Sigmoid colon (tissue), 7 donors: ENCODE data around the gene TPST2. TPM values are rescaled to one million over a fixed set of nuclear protein-coding genes. Genes with fewer than 3 reads are reported as not detected.

ENCODE experiments used
- DNase-seq: peaks from one replicate; pipeline ENCODE4 v3.0.0-alpha.2; 2019
- H3K27ac ChIP-seq, 4 donors: fragments of 200-600 bp; sonication (generic); one replicate each; pipeline ENCODE4 v1.5.1; 2016 to 2019; ENCODE audit warnings: mild to moderate bottlenecking in 1 of 4
- H3K27me3 ChIP-seq, 3 donors: fragments of 200-600 bp; sonication (generic); one replicate each; pipeline ENCODE4 v1.5.1; 2019; ENCODE audit warnings: mild to moderate bottlenecking in 1 of 3
- H3K36me3 ChIP-seq, 4 donors: fragments of 200-600 bp; sonication (generic); one replicate each; pipeline ENCODE4 v1.5.1; 2016 to 2019
- H3K4me1 ChIP-seq, 4 donors: fragments of 200-600 bp; sonication (generic); one replicate each; pipeline ENCODE4 v1.5.1; 2017 to 2019
- H3K4me3 ChIP-seq, 4 donors: fragments of 200-600 bp; sonication (generic); one replicate each; pipeline ENCODE4 v1.5.1; 2017 to 2019; ENCODE audit warnings: mild to moderate bottlenecking in 2 of 4, moderate library complexity in 1 of 4
- H3K9me3 ChIP-seq, 4 donors: fragments of 200-600 bp in 3 of 4; sonication (generic) in 3 of 4; one replicate each; pipeline versions ENCODE4 v1.5.1 to v1.6.1; 2013 to 2019
- EP300 ChIP-seq, 4 donors: sonication (generic); formaldehyde crosslinking; IDR thresholded peaks; one replicate each; pipeline ENCODE4 v1.6.1; 2017; ENCODE audit warnings: antibody characterized with exemption in 4 of 4
- POLR2A ChIP-seq, 2 donors: fragments of 450-650 bp; IDR thresholded peaks; one replicate each; pipeline ENCODE4 v1.6.1; 2016; ENCODE audit warnings: antibody characterized with exemption in 2 of 2, mild to moderate bottlenecking in 2 of 2, moderate library complexity in 2 of 2
- POLR2AphosphoS5 ChIP-seq, 4 donors: sonication (generic); formaldehyde crosslinking; IDR thresholded peaks; one replicate each; pipeline ENCODE4 v1.6.1; 2017; ENCODE audit warnings: antibody characterized with exemption in 4 of 4
- WGBS, 2 donors: extraction: QIAGEN DNeasy Blood & Tissue Kit; methylation state at CpG; one replicate each; pipeline ENCODE4 v1.1.7; 2013; 5-methylcytosine and 5-hydroxymethylcytosine counted together
- intact Hi-C: fragments of 100-400 bp; cut with DNase I; formaldehyde crosslinking; loops from one replicate; pipeline ENCODE4 v1.15.1; 2023
- polyA plus RNA-seq, 3 donors: library from polyadenylated mRNA; stranded (reverse); fragments of 200-250 nt; gene quantifications; one replicate each; pipeline ENCODE4 v1.2.3, GENCODE V29; 2013
- total RNA-seq, 4 donors: library from RNA; depleted of rRNA; stranded (reverse); fragments of >200 nt; gene quantifications; one replicate each; pipeline ENCODE4 v1.1.0, GENCODE V29; 2016
- TF ChIP-seq, protein P1 (sequence below), 4 experiments: fragments of 450-650 bp in 3 of 4; fragments of 200-600 bp in 1 of 4; IDR thresholded peaks; one replicate each; pipeline ENCODE4 v1.5.1; 2016 to 2019; ENCODE audit warnings: antibody characterized with exemption in 4 of 4, mild to moderate bottlenecking in 3 of 4, moderate library complexity in 2 of 4
- donor health status: healthy with polysubstance abuse.
- donor health status: Bipolar disorder and iron deficiency.
- donor health status: healthy.

The TPST2 gene
- total and polyA plus RNA-seq, 7 donors, result 5.1 to 24.3 (median 15.9) TPM

DNA sequence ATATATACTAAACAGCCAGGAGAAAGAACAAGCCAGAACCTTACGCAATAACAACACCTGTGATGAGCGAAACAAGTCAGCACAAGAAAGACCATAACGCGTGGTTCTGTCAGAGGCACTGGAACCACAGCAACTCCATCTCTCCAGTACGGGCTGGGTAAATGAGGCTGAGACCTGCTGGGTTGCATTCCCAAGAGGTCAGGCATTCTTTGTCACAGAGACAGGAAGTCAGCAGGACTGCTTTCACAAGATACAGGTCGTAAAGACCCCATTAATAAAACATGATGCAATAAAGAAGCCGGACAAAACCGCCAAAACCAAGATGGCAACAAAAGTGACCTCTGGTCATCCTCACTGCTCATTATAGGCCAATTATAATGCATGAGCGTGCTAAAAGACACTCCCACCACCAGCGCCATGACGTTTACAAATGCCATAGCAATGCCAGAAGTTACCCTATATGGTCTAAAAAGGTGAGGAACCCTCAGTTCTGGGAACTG lies 21.7 kb downstream of the TPST2 start:
- intact Hi-C loops, result no loop called here

DNA sequence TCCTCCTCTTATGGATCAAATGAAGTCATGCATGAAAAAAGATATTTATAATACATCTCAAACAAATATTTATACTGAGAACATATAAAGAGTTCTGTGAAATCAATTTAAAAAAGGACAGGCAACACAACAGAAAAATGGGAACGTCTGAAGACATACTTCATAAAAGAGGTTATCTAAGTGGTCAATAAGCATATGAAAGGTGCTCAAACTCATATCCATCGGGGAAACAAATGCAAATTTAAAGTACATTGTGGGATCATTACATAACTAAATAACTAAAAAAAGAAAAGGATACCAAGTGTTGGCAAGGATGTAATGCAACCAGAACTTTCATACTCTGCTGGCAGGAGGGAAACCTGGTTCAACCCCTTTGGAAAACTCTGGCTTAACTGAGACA lies 22.3 kb downstream of the TPST2 start:
- peaks cover 0 to 3% (median 0%) of the 10 kb centered on the region in 4 donors for H3K4me1 ChIP-seq
- TF ChIP-seq, protein P1, sequence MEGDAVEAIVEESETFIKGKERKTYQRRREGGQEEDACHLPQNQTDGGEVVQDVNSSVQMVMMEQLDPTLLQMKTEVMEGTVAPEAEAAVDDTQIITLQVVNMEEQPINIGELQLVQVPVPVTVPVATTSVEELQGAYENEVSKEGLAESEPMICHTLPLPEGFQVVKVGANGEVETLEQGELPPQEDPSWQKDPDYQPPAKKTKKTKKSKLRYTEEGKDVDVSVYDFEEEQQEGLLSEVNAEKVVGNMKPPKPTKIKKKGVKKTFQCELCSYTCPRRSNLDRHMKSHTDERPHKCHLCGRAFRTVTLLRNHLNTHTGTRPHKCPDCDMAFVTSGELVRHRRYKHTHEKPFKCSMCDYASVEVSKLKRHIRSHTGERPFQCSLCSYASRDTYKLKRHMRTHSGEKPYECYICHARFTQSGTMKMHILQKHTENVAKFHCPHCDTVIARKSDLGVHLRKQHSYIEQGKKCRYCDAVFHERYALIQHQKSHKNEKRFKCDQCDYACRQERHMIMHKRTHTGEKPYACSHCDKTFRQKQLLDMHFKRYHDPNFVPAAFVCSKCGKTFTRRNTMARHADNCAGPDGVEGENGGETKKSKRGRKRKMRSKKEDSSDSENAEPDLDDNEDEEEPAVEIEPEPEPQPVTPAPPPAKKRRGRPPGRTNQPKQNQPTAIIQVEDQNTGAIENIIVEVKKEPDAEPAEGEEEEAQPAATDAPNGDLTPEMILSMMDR (IDR thresholded peaks at IDR 0.05), result no peak
- no peak for TF ChIP-seq POLR2A (IDR thresholded peaks at IDR 0.05)
- TF ChIP-seq EP300 (IDR thresholded peaks at IDR 0.05), result no peak
- no peak for TF ChIP-seq POLR2AphosphoS5 (IDR thresholded peaks at IDR 0.05)
- H3K36me3 ChIP-seq, result no peaks in the 10 kb centered on the region
- no peaks in the 10 kb centered on the region for H3K9me3 ChIP-seq
- no peak overlapping the region for H3K4me3 ChIP-seq
- WGBS, 2 donors, result 82 to 92% methylated on average over 2 of the region's 2 CpGs
- DNase-seq, result no peak
- no peak overlapping the region for H3K27ac ChIP-seq
- H3K27me3 ChIP-seq, result no peaks in the 10 kb centered on the region
- intact Hi-C loops, result no loop called here

More for the DNA sequence above, 21.7 kb downstream of the TPST2 start:
- no peak for TF ChIP-seq POLR2AphosphoS5 (IDR thresholded peaks at IDR 0.05)
- TF ChIP-seq, protein P1 (IDR thresholded peaks at IDR 0.05), result no peak
- TF ChIP-seq POLR2A (IDR thresholded peaks at IDR 0.05), result no peak
- TF ChIP-seq EP300 (IDR thresholded peaks at IDR 0.05), result no peak
- WGBS, 2 donors, result 85 to 91% methylated on average over 11 of the region's 11 CpGs
- no peaks in the 10 kb centered on the region for H3K36me3 ChIP-seq
- no peak overlapping the region for H3K27ac ChIP-seq
- H3K4me3 ChIP-seq, result no peak overlapping the region
- H3K4me1 ChIP-seq, result peaks cover 0 to 3% (median 0%) of the 10 kb centered on the region in 4 donors
- no peaks in the 10 kb centered on the region for H3K27me3 ChIP-seq
- no peak for DNase-seq
- no peaks in the 10 kb centered on the region for H3K9me3 ChIP-seq

DNA sequence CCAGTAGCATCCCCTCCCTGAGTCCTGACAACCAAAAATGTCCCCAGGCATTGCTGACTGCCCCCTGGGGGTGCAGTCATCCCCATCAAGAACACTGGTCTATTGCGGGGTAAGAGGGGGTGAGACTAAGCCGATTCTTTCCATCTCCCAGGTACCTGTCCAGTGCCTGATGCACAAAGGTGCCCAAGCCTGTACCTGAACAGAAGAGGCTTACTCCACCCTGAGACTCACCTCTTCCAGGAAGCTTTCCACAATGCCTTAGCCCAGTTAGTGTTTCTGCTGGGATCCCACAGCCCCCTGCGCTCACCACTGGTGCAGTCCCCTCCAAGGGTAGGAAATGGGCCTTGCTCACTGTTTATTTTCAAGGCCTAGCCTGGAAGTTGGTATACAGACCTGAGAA lies 22.9 kb downstream of the TPST2 start:
- no peaks in the 10 kb centered on the region for H3K9me3 ChIP-seq
- no peak overlapping the region for H3K27ac ChIP-seq
- WGBS, 2 donors, result 97 to 98% methylated on average over 3 of the region's 3 CpGs
- intact Hi-C loops, result no loop called here
- peaks cover 0 to 3% (median 0%) of the 10 kb centered on the region in 4 donors for H3K4me1 ChIP-seq
- TF ChIP-seq POLR2AphosphoS5 (IDR thresholded peaks at IDR 0.05), result no peak
- TF ChIP-seq, protein P1 (IDR thresholded peaks at IDR 0.05), result no peak
- no peak for TF ChIP-seq POLR2A (IDR thresholded peaks at IDR 0.05)
- no peak for TF ChIP-seq EP300 (IDR thresholded peaks at IDR 0.05)
- H3K27me3 ChIP-seq, result no peaks in the 10 kb centered on the region
- no peak for DNase-seq
- H3K4me3 ChIP-seq, result no peak overlapping the region
- no peaks in the 10 kb centered on the region for H3K36me3 ChIP-seq

DNA sequence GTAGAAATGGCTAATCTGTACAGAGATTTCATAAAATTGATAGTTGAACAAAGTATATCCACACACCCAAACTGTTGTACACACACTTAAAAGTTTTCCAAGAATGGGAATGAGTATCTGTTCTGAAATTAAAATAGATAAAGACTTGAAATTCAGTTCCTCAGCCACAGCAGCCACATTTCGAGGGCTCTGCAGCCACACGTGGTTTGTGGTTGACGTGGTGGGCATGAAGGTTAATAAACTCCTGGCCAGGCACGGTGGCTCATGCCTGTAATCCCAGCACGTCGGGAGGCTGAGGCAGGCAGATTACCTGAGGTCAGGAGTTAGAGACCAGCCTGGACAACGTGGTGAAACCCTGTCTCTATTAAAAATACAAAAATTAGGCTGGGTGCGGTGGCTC lies 24.0 kb downstream of the TPST2 start:
- no peak overlapping the region for H3K4me3 ChIP-seq
- WGBS, 2 donors, result 67 to 86% methylated on average over 8 of the region's 8 CpGs
- H3K36me3 ChIP-seq, result no peaks in the 10 kb centered on the region
- H3K27me3 ChIP-seq, result no peaks in the 10 kb centered on the region
- H3K27ac ChIP-seq, result no peak overlapping the region
- H3K9me3 ChIP-seq, result no peaks in the 10 kb centered on the region
- TF ChIP-seq POLR2A (IDR thresholded peaks at IDR 0.05) (no peak), POLR2AphosphoS5 (IDR thresholded peaks at IDR 0.05) (no peak), EP300 (IDR thresholded peaks at IDR 0.05) (no peak)
- TF ChIP-seq, protein P1 (IDR thresholded peaks at IDR 0.05), result no peak
- intact Hi-C loops, result no loop called here
- DNase-seq, result no peak
- H3K4me1 ChIP-seq, result peaks cover 0 to 3% (median 0%) of the 10 kb centered on the region in 4 donors

DNA sequence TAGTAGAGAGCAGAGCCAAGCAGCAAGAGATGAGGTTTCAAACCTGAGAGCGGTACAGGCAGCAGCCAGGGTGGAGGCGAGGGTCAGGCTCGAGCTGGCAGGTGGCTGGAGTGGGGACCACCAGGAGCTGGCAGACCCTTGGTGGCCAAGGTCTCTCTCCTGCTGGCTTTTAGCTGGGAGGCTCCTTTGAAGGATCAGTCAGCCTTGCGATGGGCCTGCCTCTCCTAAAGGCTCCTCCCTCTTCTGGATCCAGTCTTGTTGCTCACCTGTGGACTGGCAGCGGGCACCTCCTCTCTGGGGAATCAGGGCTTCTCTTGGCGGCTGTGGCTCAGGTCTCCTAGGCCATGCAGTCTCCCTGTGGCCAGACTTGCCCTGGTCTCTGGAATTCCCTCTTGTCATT lies 24.8 kb downstream of the TPST2 start:
- DNase-seq, result no peak
- intact Hi-C loops, result no loop called here
- H3K27me3 ChIP-seq, result no peaks in the 10 kb centered on the region
- 94 to 98% methylated on average over 6 of the region's 6 CpGs for WGBS, 2 donors
- H3K36me3 ChIP-seq, result no peaks in the 10 kb centered on the region
- no peak overlapping the region for H3K4me3 ChIP-seq
- no peak overlapping the region for H3K27ac ChIP-seq
- no peak for TF ChIP-seq POLR2AphosphoS5 (IDR thresholded peaks at IDR 0.05)
- H3K9me3 ChIP-seq, result no peaks in the 10 kb centered on the region
- H3K4me1 ChIP-seq, result peaks cover 0 to 2% (median 0%) of the 10 kb centered on the region in 4 donors
